Upper lobe of right lung (tissue), 1 donor: Measurements from ENCODE around the gene MYADM. TPM values are rescaled to one million over a fixed set of nuclear protein-coding genes. Genes with fewer than 3 reads are reported as not detected.

Experiments used
- ATAC-seq: fragments of 200-7000 bp; cut with Tn5 transposase; one replicate; pipeline ENCODE4 v1.9.1; 2020; ENCODE audit warnings: mild to moderate bottlenecking, moderate library complexity
- DNase-seq: peaks from one replicate; pipeline ENCODE4 v3.0.0-alpha.2; 2020
- H3K27ac ChIP-seq: fragments of 200-600 bp; one replicate; pipeline ENCODE4 v1.8.0; 2022
- H3K27me3 ChIP-seq: fragments of 200-600 bp; one replicate; pipeline ENCODE4 v1.8.0; 2022; ENCODE audit warnings: mild to moderate bottlenecking
- H3K36me3 ChIP-seq: fragments of 200-600 bp; one replicate; pipeline ENCODE4 v1.8.0; 2022
- H3K4me1 ChIP-seq: fragments of 200-600 bp; one replicate; pipeline ENCODE4 v1.8.0; 2022
- H3K4me3 ChIP-seq: fragments of 200-600 bp; one replicate; pipeline ENCODE4 v1.8.0; 2022; ENCODE audit warnings: mild to moderate bottlenecking
- H3K9me3 ChIP-seq: fragments of 200-600 bp; one replicate; pipeline ENCODE4 v1.8.0; 2022
- intact Hi-C: fragments of 100-400 bp; cut with DNase I; formaldehyde crosslinking; loops from one replicate; pipeline ENCODE4 v1.11.0; 2022
- long read RNA-seq: library from polyadenylated mRNA; unstranded; transcript quantifications from one replicate; pipeline ENCODE4 v2.0.0, GENCODE V29; 2021
- total RNA-seq: library from RNA; stranded (reverse); fragmentation: NEBNext Ultra II Directional; extraction: Animal tissue kit (Norgen Biotek cat#: 25700); gene quantifications from one replicate; pipeline ENCODE4 v1.2.1, GENCODE V29; 2021
- TF ChIP-seq, protein P1 (sequence below): fragments of 200-600 bp; IDR thresholded peaks from one replicate; pipeline ENCODE4 v1.8.0; 2022; ENCODE audit warnings: antibody characterized with exemption
- donor health status: DM: no; HTN: yes; CAD: no; lungs with severe emphysema.

Gene MYADM, protein sequence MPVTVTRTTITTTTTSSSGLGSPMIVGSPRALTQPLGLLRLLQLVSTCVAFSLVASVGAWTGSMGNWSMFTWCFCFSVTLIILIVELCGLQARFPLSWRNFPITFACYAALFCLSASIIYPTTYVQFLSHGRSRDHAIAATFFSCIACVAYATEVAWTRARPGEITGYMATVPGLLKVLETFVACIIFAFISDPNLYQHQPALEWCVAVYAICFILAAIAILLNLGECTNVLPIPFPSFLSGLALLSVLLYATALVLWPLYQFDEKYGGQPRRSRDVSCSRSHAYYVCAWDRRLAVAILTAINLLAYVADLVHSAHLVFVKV
- 131 TPM for total RNA-seq
- long read RNA-seq, transcript MYADM-204 (3 exons, 3,056 nt), result major isoform, 22 of 85 reads
- long read RNA-seq, transcript MYADM-209 (3 exons, 777 nt), result minor isoform, 5 of 85 reads
- long read RNA-seq, partial matches to known transcripts, result 50 of 85 reads
- long read RNA-seq, other reads (novel, unspliced or antisense), result 5 of 85 reads

DNA sequence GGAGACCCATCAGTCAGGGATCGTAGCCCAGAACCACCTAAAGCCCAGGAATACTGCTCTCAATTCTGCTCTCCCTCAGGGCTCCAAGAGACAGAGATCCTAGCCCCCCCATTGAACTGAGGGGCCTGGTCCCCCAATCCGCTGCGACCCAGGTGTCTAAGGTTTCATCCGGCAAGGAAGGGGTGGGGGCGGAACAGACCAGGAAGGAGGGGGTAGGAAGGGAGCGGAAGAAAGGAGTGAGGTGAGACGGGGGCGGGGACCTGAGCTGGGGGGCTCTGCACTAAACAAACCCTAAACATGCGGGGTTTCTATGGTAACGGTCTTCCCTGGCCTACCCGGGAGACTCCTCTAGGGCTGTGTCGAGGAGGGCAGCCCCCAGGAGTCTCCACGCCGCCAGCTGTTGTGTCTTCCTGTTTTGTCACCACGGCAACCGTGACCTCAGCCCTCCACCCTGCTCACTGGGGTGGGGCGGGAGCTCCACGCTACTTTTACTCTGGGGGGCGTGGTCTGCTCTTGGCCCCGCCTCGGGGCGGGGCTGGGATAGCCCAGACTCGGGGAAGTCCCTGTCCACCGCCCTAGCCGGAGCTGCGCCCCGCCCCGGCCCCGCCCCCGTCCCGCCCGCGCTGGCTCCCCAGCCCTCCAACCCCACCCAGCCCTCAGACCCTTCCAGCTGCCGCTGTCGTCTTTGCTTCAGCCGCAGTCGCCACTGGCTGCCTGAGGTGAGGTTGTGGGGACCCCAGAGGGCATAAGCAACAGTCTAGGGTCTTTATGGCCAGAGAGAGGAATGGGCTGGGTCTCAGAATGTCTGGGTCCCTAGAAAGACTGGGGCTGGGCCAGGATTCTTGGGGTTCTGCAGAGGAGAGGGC lies at the start of gene MYADM:
TSS of gene MYADM (plus strand) at position 659 of the 866 bp plus-strand sequence. CDS start 5,647 bp downstream, outside the sequence.
- TF ChIP-seq, protein P1, sequence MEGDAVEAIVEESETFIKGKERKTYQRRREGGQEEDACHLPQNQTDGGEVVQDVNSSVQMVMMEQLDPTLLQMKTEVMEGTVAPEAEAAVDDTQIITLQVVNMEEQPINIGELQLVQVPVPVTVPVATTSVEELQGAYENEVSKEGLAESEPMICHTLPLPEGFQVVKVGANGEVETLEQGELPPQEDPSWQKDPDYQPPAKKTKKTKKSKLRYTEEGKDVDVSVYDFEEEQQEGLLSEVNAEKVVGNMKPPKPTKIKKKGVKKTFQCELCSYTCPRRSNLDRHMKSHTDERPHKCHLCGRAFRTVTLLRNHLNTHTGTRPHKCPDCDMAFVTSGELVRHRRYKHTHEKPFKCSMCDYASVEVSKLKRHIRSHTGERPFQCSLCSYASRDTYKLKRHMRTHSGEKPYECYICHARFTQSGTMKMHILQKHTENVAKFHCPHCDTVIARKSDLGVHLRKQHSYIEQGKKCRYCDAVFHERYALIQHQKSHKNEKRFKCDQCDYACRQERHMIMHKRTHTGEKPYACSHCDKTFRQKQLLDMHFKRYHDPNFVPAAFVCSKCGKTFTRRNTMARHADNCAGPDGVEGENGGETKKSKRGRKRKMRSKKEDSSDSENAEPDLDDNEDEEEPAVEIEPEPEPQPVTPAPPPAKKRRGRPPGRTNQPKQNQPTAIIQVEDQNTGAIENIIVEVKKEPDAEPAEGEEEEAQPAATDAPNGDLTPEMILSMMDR, result no peak
- ATAC-seq (peak; percentile 89), DNase-seq (peak; percentile 98)
- no peaks in the 10 kb centered on the region for H3K9me3 ChIP-seq
- peak within 1 kb of the TSS; percentile 75 for H3K4me3 ChIP-seq
- peak within 1 kb of the TSS; percentile 96 for H3K27ac ChIP-seq
- peaks cover 8% of the 10 kb centered on the region for H3K36me3 ChIP-seq
- peaks cover 27% of the 10 kb centered on the region for H3K4me1 ChIP-seq
- intact Hi-C loops, result no loop called here
- H3K27me3 ChIP-seq, result no peaks in the 10 kb centered on the region

DNA sequence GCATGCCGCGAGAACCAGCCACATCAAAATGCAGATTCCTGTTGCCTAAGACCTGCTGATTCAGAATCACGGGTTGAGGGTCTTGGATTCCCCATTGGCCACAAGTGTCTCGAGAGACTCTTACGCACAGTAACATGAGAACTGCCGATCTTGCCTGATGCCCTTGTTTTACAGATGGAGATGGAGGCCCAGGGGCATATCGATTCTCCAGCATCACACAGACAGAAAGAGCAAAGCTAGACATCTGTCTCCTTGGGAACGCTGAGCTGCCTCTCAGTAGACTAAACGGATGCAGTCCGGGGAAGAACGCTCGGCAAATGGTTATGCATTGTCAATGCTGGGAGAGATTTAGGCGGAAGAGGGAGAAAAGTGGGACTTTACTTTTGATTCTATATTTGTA lies 48.9 kb upstream of the MYADM start:
- Histone ChIP-seq H3K4me1 (no peaks in the 10 kb centered on the region), H3K9me3 (no peaks in the 10 kb centered on the region), H3K36me3 (no peaks in the 10 kb centered on the region), H3K4me3 (no peak overlapping the region), H3K27me3 (no peaks in the 10 kb centered on the region), H3K27ac (no peak overlapping the region)
- TF ChIP-seq, protein P1, result no peak
- no peak for ATAC-seq
- no peak for DNase-seq
- intact Hi-C loops, result no loop called here

DNA sequence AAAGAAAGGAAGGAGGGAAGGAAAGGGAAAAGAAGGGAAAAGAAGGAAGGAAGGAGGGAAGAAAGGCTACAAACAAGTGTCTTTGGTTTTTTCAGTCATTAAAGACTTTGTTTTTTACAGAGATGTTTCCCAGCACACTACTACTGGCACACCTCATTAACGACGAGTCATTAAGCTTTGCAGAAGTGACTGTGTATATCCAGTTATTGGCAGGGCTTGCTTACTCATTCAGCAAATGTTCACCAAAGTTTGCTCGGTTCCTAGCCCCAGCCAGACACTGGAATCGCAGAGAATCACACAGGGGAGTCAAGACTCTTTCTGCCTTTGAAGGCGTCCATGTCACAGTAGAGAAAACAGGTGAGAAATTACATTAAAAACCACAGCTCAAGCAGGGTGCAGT lies 47.8 kb upstream of the MYADM start:
- Histone ChIP-seq H3K27ac (no peak overlapping the region), H3K4me1 (no peaks in the 10 kb centered on the region), H3K27me3 (no peaks in the 10 kb centered on the region), H3K36me3 (no peaks in the 10 kb centered on the region), H3K4me3 (no peak overlapping the region), H3K9me3 (no peaks in the 10 kb centered on the region)
- ATAC-seq (no peak), DNase-seq (no peak)
- intact Hi-C loops, result no loop called here
- TF ChIP-seq, protein P1, result no peak

DNA sequence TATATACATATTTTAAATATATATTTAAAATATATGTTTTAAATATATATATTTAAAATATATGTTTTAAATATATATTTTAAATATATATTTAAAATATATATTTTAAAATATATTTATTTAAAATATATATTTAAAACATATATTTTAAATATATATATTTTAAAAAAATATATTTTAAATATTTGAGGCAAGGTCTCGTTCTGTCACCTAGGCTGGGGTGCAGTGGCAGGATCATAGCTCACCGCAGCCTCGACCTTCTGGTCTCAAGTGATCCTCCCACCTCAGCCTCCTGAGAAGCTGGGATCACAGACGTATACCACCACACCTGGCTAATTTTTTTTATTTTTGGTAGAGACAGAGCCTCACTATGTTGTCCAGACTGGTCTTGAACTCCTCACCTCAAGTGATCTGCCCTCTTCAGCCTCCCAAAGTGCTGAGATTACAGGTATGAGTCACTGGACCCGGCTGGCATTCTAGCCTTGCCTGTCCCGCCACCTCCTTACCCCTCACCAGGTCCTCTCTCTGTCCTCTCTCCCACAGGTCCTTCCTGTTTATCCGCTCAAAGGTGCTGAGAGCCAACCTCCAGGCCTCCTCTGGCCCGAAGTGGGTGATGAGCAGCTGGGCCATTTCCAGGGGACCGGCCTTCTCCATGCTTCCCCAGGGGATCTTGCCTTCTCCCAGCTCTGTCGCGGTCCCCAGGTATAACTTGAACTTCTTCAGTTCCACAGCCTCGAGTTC lies 44.1 kb upstream of the MYADM start:
- Histone ChIP-seq H3K36me3 (no peaks in the 10 kb centered on the region), H3K4me3 (peak overlapping the region; percentile 17), H3K27me3 (no peaks in the 10 kb centered on the region), H3K9me3 (no peaks in the 10 kb centered on the region), H3K4me1 (no peaks in the 10 kb centered on the region), H3K27ac (peak overlapping the region; percentile 51)
- ATAC-seq (peak; percentile 39), DNase-seq (no peak)
- intact Hi-C loops, result no loop called here
- TF ChIP-seq, protein P1, result no peak

DNA sequence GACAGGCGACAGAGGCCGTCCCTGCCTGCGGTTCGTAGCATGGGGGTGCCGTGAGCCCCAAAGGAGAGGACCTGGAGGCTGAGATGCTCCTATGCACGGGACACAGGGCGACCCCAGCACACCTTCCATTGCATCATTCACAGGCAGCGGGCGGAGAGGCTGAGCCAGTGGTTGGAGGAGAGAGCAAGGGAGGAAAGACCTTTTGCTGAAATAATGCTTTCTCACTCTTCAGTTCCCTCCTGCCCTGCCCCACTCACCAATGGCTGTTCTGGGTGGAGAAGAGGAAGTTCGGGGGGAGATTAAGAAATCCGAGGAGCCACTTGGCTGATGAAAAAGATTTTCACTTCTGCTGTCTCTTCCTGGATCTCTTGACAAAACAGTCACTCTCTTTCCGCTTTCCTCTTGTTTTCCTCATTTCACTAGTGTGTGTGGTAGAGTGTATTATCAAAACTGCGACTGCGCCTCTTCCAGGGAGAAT lies 43.5 kb upstream of the MYADM start, which contains the start of gene NLRP12:
TSS of gene NLRP12 (minus strand) at position 181 of the 478 bp plus-strand sequence. CDS start at position 41, 140 bp downstream.
- DNase-seq, result peak; percentile 68

More for the DNA sequence above, 43.5 kb upstream of the MYADM start, which contains the start of gene NLRP12:
- no peaks in the 10 kb centered on the region for H3K36me3 ChIP-seq
- peak within 1 kb of the TSS; percentile 51 for H3K27ac ChIP-seq
- H3K4me1 ChIP-seq, result no peaks in the 10 kb centered on the region
- H3K27me3 ChIP-seq, result no peaks in the 10 kb centered on the region
- intact Hi-C loops, result no loop called here
- peak; percentile 93 for ATAC-seq
- TF ChIP-seq, protein P1, result no peak
- no peaks in the 10 kb centered on the region for H3K9me3 ChIP-seq
- peak within 1 kb of the TSS; percentile 17 for H3K4me3 ChIP-seq
